NCI-H2227 (cell line): Measurements from ENCODE around the gene ARHGEF4.
"Not testable (repeated sequence)": the region's sequence is repeated elsewhere in the genome, so short reads cannot be mapped to it uniquely, and the experiment has no call there.

ENCODE experiments used
- DNase-seq: peaks from one replicate; lab custom pipeline; 2025; ENCODE audit not compliant: unreplicated experiment; lab: John Stamatoyannopoulos, UW

The ARHGEF4 gene

DNA sequence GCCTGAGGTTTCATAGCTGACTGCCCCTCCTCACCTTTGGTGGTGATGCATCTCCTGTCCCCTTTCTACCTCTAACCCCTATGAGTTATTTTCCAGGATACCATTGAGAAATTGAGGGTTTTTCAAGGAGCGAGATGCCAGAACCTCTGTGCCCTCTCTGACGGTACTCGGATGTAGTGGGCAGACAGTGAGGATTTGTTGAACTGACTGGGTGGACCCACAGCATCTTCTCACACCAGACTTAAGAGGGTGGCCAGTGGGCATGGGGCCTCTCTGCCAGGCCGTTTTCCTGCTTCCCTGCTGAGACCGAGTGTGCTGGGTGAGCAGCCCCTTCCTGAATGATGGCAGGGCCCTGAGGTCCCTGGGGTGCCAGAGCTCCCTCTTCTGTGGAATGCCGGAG is 46.3 kb downstream of the ARHGEF4 start:
- DNase-seq = no peak

DNA sequence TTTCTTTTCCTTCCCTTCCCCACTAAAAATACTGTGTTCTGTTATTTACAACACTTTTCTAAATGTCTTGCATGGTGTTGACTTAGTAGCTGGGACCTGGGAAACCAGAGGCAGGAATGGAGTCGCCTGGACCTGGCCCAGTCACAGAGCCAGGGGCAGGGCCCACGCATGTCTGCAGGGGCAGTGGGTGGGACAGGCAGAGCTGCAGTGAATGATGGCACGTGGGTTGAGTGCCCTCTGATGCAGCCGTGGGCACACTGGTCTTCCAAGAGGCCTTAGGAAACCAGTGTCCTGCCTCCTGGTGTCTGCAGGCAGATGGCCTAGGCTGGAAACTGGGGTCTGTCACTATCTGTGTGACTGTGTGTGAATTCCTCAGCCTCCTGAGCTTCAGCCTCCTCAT is 46.8 kb downstream of the ARHGEF4 start:
- no peak for DNase-seq

DNA sequence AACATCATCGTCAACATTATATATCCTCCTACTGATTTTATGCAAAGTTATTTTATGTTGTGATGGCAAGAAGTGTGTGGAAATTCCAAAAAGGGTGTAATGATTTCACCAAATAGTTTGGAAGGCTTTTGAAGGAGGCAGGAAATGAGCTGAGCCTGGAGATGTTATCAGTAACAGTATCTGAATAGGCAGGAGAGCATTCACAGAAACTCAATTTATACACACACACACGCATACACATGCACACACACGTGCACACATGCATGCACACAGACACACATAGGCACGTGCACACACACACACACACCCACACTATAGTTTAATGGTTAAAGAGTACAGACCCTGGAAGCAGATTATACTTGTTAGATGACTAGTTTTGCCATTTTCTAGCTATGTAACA is 47.3 kb downstream of the ARHGEF4 start:
- peak; percentile 33 for DNase-seq

DNA sequence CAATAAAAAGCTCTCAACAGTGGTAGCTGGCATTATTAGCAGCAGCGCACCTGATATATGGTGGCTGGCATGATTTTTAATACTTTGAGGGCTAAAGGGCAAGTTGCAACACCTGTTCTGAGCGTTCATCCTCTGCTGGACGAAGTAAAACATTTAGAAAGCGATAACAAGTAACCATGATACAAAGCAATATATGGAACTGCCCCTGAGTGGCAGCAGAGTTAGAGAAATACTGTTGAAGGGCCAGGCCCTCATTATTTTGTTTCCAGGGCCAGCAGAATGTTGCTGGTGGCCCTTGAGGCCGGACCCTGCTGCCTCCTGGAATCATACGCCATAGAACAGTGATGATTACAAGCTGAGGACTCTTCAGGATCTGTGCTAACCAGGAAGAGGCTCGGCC is 47.8 kb downstream of the ARHGEF4 start:
- peak; percentile 61 for DNase-seq

DNA sequence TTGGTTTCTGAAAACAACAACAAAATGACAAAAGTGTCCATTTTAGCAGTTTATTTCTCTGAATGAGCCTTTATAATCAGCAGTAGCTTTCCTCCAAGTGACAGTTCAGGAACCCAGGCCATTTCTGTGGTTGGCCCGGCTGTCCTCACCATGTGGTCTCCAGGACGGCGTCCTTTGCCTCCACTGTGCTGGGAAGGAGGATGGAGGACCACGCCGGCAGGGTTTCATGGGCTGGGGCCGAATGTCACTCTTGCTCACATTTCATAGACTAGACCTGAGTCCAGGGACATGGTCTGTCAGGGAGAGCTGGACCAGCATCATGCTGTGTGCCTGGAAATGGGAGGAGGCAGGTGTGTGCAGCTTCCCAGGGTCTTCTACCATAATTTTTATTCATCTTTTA is 50.9 kb downstream of the ARHGEF4 start:
- no peak for DNase-seq

DNA sequence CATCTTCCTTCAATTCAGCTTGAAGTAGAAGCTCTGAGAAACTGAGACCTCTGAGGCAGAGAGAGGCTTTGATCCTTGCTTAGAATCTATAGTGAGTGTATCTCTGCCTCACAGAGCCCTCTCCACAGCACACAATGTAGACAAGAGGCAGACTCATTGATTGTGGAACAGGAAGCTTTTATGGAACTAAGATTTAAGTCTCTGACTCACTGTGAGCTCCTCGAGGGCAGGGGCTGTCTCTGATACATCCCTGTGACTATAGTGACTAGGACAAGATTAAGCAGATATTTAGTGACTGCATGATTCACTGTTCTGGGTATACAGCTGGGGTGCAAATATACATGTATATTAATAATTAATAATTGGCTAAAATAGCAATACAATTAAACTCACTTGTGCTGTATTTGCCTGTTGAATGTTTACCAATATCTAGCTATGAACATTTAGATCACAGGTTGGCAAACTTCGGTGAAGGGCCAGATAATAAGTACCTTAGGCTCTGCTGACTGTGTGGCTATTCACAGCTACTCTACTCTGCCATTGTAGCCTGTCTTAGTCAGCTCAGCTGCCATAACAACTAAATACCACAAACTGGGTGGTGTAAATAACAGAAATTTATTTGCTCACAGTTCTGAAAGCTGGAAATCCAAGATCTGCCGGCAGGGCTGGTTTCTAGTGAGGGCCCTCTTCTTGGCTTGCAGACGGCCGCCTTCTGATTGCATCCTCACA is 54.4 kb downstream of the ARHGEF4 start:
- no peak for DNase-seq

DNA sequence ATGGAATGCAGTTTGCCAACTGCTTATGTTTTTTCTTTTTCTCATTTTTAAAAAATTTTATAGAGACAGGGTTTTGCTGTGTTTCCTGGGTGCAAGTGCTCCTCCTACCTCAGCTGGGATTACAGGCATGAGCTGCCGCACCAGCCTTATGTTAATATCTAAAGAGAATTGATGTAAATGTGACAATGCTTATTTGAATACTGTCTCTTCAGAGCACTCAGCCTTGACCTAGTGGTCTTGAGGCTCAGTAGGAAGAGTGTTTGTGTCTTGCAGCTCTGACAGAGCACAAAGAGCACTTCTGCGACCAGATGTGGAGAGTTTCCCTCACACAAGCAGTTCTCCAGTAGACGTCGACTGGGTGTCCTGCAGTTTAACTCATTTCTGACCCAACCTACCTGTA is 55.3 kb downstream of the ARHGEF4 start:
- DNase-seq = no peak

DNA sequence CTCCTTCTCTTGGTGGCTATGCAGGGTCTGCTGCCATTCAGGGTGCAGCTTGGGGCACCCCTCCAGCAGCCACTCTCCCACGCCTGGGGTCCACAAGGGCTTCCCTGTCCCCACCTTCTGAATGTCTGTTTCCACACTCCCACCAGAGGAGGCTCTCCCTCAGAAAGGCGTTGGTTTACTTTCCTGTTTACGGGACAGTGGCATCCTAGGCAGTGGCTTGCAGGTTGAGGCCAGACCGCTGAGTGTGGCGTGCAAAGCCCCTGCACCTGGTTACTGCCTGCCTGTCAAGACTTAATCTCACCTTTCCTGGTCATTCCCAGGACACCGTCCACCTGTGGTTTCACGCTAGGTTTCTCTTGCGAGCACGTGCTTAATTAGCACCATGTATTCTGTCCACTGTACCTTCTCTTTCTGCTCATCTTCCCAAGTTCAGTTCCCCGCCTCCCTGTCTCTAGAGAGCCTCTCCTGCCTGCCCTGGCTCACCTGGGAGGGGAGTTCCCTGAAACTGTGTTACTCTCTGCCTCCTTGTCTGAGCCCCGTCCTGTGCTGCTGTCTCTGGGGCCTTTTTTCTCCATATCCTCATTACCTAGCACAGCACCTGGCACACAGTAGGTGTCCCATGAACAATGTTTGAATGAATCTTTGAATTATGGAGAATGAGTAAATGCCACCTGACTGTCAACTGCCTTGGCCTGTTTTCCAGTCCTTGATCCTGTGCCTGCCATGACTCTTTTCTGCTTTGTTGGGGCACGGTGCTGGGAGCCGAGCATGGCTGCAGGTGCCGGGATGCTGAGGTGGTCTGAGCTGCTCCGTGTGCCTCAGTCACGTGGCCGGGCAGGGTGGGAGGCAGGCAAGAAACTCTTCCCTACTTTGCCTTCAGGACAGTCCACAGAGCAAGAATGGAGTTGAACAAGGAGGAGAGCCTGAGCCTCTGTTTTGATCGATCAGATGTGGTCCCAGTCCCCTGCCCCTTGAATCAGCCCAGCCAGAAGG is 56.4 kb downstream of the ARHGEF4 start:
- no peak for DNase-seq

DNA sequence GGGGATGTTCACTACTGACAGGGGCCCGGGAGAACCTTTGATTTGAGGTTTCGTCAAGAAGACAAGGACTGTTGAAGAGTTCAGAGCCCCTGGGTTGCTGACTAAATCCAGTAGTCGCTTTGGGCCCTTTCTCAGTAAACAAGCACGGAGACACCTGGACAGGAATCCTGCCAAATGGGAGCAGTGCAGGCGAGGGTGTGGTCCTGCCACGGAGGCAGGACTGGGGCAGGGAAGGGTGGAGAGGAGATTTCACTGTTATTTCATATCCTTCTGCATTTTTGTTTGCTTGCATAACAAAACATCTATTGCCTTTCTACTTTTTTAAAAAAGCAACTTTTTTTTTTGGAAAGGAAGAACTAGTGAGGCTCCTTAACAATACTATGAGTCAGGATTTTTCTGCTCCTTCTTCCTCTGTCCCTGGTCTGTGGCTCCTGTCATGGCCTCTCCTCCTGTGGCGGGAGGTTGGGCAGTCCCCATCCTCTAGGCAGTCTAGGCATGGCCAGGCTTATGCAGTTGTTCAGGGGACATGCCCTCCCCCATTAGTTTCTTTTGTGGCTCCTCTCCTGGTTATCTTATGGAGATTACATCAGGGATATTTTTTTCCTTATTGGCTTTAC is 57.7 kb downstream of the ARHGEF4 start:
- no peak for DNase-seq

DNA sequence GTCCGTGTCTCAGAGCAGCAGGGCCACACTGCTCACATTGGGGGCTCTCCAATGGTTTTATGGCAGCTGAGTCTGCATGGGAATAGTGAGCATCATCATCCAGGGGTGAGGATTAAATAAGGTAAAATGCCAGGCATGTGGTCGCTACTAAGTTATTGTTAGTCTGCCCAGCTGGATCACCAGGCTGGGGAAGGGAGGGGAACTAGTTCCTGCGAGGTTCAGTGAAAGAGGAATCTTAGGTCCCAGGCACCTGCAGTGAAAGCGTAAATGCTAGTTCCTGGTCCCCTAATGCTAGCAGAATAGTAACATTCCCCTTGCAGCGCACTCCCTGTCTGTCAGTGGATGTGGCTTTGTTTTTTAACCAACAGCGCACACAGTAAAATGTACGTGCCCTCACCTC is 60.1 kb downstream of the ARHGEF4 start:
- no peak for DNase-seq

DNA sequence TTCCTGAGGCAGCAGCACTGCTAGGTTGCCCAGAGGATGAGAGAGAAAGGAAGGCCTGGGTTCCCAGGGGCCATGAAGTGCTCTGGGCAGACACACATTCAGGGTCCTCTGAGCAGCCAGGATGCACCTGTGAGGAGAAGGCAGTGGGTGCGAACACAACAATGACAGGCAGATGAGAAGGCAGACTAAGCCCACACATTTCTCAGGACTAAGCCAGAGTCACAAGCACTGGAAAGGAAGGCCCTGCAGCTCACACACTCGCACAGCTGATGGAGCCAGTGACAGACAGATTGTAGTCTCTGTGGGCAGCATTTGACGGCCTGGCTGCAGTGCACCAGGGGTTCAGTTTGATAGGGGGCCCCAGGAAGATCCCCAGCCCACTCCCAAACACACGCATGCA is 61.8 kb downstream of the ARHGEF4 start:
- DNase-seq = no peak

DNA sequence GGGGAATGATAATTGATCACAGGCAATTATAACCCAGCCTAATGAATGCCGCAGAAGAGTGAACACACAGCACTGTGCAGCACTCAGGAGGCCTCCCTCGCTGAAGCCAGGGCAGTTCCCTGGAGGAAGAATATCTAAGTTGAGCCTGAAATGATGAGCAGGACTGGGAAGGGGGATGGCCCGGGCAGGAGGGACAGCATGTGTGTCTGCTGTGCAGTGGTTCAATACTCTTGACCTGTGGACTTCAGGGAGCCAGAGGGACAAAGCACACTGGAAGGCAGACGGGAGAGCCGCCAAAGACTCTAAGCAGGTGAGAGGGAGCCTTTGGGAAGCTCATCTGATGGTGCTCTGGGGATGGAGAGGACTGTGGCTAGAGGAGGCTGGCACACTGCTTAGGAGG is 62.6 kb downstream of the ARHGEF4 start:
- DNase-seq = no peak

DNA sequence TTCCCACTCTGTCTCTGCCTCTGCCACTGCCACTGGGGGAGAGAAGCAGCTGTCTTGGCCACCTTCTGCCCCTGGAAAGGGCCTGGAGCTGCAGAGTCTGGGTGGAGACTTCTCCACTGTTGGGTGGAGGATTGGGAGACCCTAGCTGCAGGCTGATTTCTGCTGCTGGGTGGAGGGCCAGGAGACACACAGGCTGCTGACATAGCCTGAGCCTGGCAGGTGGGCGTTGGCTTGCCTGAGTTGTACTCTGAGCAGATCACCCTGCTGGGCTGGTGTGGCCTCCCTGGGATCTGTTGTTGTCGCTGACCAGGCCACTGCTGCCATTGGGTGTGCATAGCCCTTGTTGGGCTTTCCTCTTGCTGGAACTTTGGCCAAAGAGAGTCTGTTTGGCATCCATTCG is 64.3 kb downstream of the ARHGEF4 start:
- no peak for DNase-seq

DNA sequence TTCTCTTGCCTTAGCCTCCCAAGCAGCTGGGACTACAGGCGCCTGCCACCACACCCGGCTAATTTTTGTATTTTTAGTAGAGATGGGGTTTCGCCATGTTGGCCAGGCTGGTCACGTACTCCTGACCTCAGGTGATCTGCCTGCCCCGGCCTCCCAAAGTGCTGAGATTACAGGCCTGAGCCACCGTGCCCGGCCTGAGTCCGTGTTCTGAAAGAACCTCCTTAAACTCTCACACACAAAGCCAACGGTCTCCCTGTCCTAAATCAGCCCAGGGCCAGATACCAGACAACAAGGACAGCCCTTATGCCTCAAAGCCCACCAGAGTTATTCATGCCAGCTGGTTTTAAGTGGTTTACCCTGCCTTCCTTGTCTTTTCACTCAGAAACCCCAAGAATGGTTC is 64.9 kb downstream of the ARHGEF4 start:
- not testable (repeated sequence) for DNase-seq

DNA sequence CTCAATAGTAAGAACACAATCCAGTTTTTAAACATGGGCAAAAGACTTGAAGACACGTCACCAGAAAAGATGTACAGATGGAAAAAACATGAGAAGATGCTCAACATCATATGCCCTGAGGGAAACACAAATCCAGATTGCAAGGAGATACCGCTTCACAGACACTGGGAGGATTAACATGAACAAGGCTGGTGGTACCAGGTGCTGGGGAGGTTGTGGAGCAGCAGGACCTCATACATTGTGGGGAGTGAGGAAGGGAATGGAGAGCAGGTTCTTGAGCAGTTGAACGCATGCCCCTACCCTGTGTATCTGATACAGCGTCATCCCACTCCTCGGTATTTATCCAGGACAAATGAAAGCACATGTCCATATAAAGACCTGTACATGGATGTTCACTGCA is 72.1 kb downstream of the ARHGEF4 start:
- no peak for DNase-seq

DNA sequence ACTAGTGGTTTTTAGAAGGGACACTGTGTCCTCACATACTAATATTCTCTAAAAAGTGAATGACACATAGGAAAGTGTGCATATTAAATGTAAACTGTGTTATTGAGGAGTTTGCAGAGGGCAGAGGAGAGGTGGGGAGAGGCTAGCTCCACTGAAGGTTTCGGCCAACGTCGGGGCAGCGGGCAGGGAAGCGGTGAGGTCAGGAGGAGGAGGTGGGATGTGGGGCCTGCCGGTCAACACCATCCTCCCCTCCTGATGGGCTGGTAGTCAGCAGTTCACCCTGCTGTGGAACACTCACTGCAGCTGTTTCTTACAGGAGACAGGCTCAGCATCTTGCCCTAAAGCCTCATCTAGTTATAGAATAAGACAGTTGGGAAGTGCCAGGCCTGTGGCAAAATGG is 74.2 kb downstream of the ARHGEF4 start:
- no peak for DNase-seq

DNA sequence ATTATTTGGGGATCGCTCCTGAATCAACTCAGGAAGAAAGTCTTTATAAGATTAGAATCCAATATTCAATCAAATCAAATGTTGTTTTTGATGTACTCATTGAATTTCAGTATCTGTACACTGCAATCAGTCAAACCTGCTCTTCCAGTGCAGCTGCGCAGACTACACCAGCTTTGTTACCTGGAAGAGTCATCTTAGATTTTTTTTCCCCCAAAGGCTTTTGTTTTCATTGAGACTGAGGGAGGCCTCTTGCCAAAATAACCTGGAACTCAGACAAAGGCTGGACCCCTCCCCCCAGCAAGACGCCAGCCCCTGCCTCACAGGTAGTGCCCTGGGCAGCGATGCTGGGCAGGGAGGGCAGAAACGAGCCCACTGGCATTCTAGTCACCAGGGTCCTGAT is 74.8 kb downstream of the ARHGEF4 start:
- DNase-seq = no peak

DNA sequence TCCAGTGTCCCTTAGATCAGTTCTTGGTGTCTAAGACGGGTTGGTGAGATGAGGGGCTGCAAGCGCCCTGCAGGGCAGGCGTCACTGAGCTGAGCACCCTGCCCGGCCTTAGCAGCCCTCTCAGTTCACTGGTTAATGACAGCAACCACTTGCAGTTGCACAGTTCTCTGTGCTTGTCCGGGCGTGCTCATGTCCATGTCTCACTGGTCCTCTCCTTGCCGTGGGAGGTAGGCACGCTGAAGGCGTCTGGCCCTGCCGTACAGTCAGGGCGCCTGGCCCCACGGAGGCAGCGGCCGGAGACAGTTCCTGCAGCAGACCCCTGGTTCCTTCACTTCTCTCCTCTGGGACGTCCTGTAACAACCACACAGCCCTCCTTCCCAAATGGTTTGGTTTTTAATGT is 75.3 kb downstream of the ARHGEF4 start:
- DNase-seq = no peak

DNA sequence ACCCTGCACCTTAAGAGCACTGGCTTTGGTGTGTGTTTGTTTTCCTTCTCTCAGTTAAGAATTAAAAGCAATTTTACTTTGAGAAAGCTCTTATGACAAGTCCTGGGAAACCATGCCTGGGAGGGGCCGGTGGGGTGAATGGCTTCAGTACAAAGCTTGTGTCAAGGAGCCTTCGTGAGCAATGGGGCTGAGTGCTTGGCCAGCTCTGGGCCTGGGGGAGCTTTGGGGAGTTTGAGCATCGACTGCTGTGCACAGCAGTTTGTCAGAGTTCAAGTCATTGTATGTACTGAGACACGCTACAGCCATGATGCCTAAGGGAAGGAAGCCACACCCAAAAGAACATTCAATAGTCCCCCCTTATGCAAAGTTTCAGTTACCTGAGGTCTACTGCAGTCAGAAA is 75.8 kb downstream of the ARHGEF4 start:
- DNase-seq = no peak

DNA sequence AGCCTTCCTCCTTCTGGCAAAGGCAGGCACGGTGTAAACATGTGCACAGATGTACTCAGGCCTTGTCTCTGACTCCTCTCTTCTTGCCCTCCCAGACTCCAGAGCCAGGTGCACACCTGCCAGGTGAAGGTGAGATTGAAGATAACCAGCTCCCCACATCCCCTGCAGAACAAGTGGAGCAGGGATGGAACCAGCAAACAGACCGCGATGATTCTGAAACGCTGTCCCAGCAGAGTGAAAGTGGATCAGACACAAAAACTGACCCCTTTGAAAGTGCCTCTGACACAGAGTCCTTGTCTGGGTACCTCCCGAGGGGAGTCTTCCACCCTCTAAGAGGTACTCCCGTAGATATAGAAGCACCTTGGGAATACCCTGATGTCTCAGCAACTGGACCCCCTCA is 77.2 kb downstream of the ARHGEF4 start:
- no peak for DNase-seq

DNA sequence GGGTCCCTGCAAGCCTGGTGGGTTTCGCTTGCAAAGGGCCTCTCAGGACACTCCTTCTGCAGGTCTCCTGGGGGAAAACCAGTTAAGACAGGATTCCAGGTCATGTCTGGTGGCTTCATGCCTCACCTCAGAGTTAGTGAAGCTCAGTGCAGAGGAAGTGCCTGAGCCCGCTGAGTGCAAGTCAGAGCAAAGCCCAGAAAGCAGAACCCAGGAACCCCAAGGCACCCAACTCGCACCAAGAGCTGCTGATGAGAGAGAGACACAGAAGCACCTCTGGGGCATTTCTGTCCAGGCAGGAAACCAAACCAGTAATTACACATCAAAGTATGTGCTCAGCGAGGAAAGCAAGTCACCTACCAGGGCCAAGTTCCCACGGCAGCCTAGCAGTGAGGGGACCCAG is 78.4 kb downstream of the ARHGEF4 start:
- DNase-seq = no peak
